LNCaP clone FGC (cell line): ENCODE results near the gene L3MBTL3.
"Not testable (repeated sequence)": the region's sequence is repeated elsewhere in the genome, so short reads cannot be mapped to it uniquely, and the experiment has no call there.

Experiments
- DNase-seq: peaks from one replicate; pipeline ENCODE4 v3.0.0-alpha.2; 2011; ENCODE audit warnings: low read depth
- H3K4me3 ChIP-seq: 2 replicates; pipeline ENCODE4 v1.5.1; 2011; ENCODE audit warnings: mild to moderate bottlenecking, low read depth, low read length, control low read depth
- TF ChIP-seq, protein P1 (sequence below): IDR thresholded peaks from 2 replicates; pipeline ENCODE4 v1.5.1; 2012; ENCODE audit warnings: mild to moderate bottlenecking; ENCODE audit not compliant: control insufficient read depth, insufficient read depth; ENCODE audit errors: extremely low read depth

L3MBTL3 gene

DNA sequence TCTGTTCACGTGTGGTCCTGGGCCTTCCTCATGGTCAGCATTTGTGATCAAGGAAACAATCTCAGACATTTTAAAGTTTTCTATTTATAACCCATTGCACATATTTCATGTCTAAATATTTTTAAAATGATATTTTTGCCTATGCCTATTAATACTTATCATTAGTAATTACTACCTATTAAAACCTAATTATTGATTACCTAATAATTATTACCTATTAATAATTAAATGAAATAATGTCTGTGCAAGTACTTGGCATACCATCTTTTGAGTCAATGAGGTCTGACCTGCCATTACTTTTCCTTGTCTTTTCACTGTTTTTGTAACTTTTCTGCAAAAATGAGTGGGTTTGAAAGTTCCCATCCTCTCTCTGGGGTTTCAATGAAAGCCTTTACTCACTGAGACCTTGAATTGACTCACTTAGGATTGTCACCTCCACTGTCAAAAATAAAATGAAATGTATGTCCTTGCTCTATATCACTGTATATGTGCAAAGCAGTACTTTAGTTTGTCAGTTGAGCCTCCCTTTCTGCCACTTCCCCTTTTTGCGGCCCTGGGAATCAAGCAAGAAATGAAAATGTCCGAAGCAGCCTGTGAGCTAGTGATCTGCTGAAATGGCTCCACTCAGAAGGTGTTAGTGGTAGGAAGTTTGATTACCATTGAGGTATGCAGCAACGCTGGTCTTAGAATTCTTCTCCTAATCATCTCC is 87.8 kb downstream of the L3MBTL3 start:
- TF ChIP-seq, protein P1, sequence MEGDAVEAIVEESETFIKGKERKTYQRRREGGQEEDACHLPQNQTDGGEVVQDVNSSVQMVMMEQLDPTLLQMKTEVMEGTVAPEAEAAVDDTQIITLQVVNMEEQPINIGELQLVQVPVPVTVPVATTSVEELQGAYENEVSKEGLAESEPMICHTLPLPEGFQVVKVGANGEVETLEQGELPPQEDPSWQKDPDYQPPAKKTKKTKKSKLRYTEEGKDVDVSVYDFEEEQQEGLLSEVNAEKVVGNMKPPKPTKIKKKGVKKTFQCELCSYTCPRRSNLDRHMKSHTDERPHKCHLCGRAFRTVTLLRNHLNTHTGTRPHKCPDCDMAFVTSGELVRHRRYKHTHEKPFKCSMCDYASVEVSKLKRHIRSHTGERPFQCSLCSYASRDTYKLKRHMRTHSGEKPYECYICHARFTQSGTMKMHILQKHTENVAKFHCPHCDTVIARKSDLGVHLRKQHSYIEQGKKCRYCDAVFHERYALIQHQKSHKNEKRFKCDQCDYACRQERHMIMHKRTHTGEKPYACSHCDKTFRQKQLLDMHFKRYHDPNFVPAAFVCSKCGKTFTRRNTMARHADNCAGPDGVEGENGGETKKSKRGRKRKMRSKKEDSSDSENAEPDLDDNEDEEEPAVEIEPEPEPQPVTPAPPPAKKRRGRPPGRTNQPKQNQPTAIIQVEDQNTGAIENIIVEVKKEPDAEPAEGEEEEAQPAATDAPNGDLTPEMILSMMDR: no peak

GRCh38 chr6:130107710-130108109 is 89.3 kb downstream of the L3MBTL3 start:
- TF ChIP-seq, protein P1: no peak
- DNase-seq: no peak
- H3K4me3 ChIP-seq: no peak overlapping the region

More for the DNA sequence above, 87.8 kb downstream of the L3MBTL3 start:
- no peak overlapping the region for H3K4me3 ChIP-seq
- no peak for DNase-seq

GRCh38 chr6:130111031-130111430 is 92.7 kb downstream of the L3MBTL3 start:
- no peak overlapping the region for H3K4me3 ChIP-seq
- TF ChIP-seq, protein P1: no peak
- DNase-seq: no peak

DNA sequence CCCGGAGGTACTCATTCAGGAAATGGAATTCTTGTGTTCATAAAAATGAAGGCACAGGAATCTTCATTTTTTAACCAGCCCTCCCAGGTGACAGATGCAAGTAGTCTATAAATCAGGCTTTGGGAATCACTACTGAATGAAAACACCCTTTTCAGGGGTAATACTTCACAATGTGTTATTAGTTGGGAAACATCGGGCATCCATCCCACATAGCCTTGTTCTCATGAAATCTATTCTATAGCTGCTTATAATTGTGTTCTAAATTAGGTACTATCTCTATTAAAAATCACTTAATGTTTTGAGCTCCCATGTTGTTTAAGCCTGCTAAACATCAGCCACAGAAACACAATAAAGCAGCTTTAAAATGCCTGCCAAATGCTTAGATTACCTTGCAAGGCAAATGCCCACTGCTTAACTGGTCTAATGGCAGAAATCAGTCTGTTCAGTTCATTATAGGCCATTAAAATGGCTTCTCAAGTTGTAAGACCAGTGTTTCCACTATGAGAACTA is 94.9 kb downstream of the L3MBTL3 start:
- TF ChIP-seq, protein P1: no peak
- no peak overlapping the region for H3K4me3 ChIP-seq
- DNase-seq: no peak

DNA sequence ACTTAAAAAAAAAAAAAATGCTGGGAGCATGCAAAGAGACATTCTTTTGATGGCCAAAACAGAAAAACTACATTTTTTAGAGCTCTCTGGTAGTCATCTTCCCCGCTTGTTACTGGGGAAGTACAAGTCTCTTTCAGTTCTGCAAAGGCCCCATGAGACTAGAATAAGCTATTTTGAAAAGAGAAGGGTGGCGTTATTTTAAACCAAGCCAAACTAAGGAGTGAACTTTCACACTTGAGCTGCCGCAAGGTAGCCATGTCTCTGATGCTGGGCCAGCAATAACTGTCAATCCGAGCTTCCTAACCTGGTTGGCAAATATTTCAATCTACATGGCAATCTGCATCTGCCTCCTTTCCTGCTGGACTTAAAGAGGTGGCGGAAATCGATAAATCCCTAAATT is 96.7 kb downstream of the L3MBTL3 start:
- no peak for DNase-seq
- TF ChIP-seq, protein P1: no peak
- H3K4me3 ChIP-seq: no peak overlapping the region

DNA sequence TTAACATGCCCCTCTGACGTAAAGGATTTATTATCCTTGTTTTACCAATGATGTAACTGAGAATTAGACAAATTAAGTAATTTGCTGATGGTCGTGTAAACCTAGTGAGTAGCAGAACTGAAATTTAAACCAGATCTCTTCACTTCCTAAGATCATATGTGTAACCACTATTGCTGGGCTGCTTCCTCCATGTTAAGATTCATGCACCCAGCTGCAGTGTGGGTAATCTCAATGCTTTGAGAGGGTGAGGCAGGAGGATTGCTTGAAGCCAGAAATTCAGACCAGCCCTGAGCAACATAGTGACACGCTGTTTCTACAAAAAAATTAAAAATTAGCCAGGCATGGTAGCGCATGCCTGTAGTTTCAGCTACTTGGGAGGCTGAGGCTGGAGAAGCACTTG is 97.9 kb downstream of the L3MBTL3 start:
- no peak overlapping the region for H3K4me3 ChIP-seq
- no peak for DNase-seq
- TF ChIP-seq, protein P1: no peak

DNA sequence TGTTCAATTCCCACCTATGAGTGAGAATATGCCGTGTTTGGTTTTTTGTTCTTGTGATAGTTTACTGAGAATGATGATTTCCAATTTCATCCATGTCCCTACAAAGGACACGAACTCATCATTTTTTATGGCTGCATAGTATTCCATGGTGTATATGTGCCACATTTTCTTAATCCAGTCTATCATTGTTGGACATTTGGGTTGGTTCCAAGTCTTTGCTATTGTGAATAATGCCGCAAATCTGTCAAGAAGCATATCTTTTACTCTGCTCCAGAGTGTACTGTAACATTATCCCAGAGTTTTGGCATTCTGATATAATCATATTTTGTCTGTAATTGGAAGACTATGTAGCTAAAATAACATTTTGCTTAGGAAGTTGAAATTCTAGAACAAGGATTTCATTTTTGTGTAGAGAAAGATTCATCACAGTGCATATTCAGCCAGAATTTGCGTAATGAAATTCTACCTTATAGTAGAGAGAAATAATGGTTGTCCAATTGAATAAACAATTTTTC is 98.9 kb downstream of the L3MBTL3 start:
- not testable (repeated sequence) for DNase-seq, H3K4me3 ChIP-seq
